ENCODE results near the gene EPHB1.

DNA sequence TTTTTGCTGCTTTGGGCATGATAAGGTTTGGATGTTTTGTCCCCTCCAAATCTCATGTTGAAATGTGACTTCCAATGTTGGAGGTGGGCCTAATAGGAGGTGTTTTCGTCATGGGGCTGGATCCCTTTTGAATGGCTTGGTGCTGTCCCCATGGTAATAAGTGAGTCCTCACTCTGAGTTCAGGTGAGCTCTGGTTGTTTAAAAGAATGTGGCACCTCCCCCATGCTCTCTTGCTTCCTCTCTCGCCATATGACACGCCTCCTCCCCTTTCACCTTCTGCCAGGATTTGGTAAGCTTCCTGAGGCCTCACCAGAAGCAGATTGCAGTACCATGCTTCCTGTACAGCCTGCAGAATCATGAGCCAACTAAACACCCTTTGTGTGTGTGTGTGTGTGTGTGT, 255.5 kb downstream of the EPHB1 start:
- no peak for TF ChIP-seq POLR2AphosphoS5 (IDR thresholded peaks at IDR 0.05)
- TF ChIP-seq CTCF (IDR thresholded peaks at IDR 0.05) = no peak
- no peak for TF ChIP-seq POLR2A (IDR thresholded peaks at IDR 0.05)
